Measurements from ENCODE around the gene VPS9D1. TPM values are rescaled to one million over a fixed set of nuclear protein-coding genes. Genes with fewer than 3 reads are reported as not detected.

VPS9D1 gene
- total and polyA plus RNA-seq, 2 of the 4 experiments (the other 2 are of a cell fraction), result 1.8 to 20.3 TPM

DNA sequence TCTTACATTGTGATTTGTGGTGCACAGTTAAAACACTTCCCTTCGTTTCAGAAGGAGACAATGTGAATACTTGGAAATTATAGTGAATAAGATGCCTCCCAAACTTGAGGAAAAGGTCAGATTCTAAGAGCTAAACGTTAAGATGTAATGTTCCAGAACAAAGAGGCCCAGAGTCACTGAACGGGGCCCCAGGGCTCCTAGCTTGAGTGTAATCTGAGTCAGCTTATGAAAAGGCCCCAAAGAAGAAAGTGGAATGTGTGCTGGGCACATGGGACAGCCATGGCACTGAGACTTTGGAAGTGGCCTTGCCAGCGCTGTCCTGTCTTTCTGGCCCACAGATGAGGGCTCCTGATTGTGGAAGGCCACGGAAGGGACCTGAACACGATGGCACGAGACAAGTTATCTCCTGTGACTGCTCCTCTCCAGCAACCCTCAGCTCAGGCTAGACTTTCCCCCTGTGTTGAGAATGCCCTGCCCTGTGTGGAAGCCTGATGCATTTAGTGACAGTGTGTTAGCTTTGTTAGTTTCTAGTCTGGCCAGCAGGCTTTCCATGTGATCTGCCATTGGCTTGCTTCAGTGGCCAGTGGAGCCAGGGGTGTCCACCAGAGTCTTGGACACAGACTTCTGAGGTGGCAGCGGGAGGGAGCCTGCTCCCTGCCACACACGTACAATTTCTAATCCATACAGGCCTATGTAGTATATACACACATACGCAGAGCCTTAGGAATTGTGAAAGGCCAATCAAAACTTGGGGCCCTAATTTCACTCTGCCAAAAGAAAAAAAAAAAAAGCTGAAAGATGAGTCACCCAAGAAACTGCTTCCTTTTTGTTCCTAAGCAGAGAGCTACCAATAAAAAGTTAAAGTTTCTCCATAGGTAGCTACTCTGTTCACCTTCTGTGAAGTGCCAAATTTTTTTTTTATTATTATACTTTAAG is 49.9 kb downstream of the VPS9D1 start:
- peaks cover 6% of the 10 kb centered on the region for H3K4me1 ChIP-seq (ENCODE audit: control insufficient read depth, insufficient read depth, low read length)
- H2AFZ ChIP-seq (replicated peaks; ENCODE audit: low read length, poor library complexity), result peak overlapping the region; percentile 66
- H2BK5ac ChIP-seq (ENCODE audit: low read depth, low read length, poor library complexity, severe bottlenecking), result no peak overlapping the region
- peak overlapping the region; percentile 31; the same call in 1 of the 2 replicates for H2AK5ac ChIP-seq (ENCODE audit: low read depth, low read length)
- H2BK120ac ChIP-seq (ENCODE audit: low read depth, low read length), result no peak overlapping the region
- no peaks in the 10 kb centered on the region for H4K20me1 ChIP-seq (ENCODE audit: insufficient read depth, low read length)
- H3K9ac ChIP-seq (ENCODE audit: low read depth, low read length), result 0 out of 2 replicates have a peak overlapping the region, but pooled peaks have one; percentile 4
- no peaks in the 10 kb centered on the region for H3K36me3 ChIP-seq (ENCODE audit: control insufficient read depth, insufficient read depth, low read length)
- ATAC-seq (ENCODE audit: low read depth) (peak; percentile 80), DNase-seq (peak; percentile 57)
- TF ChIP-seq FOS (IDR thresholded peaks at IDR 0.05; ENCODE audit: low read depth, low read length), result peak; percentile 52; the same call in 1 of the 2 replicates
- no peak for TF ChIP-seq MAZ (IDR thresholded peaks at IDR 0.05; ENCODE audit: borderline replicate concordance, low read depth, low read length)
- intact Hi-C loops (cut with micrococcal nuclease) (no loop called here), in situ Hi-C loops (cut with MboI; ENCODE audit: low sequenced_read_pairs) (no loop called here), dilution Hi-C loops (cut with HindIII; ENCODE audit: low sequenced_read_pairs, unreplicated experiment) (no loop called here)
- H2BK20ac ChIP-seq (ENCODE audit: low read depth, low read length), result no peak overlapping the region
- no peak overlapping the region for H3K4me2 ChIP-seq (ENCODE audit: low read depth, low read length)
- H3K23ac ChIP-seq (ENCODE audit: low read depth, low read length), result no peak overlapping the region
- H3K14ac ChIP-seq (replicated peaks; ENCODE audit: low read depth, low read length), result no peak overlapping the region
- no peak overlapping the region for H4K91ac ChIP-seq (ENCODE audit: insufficient read depth, low read depth, low read length)
- ChIA-PET CTCF (interaction anchor here (0.6 to 1.0 kb wide), 3 partner anchors 11 to 71 kb away, joined by 3 to 4 read pairs (median 3); partner anchors contain the start of gene CDK10), POLR2A (ENCODE audit: unreplicated experiment) (no interaction called here)
- 67% methylated on average over 1 of the region's 10 CpGs; no CpG with 5 or more reads in 1 of the 2 experiments for WGBS, 2 experiments (ENCODE audit: extremely low coverage in 2 of 2, insufficient read length in 1 of 2)
- H3K79me1 ChIP-seq (ENCODE audit: low read depth in 1 of 2, low read length in 2 of 2), result peaks cover 0 to 4% of the 10 kb centered on the region in 2 experiments; a peak in 1 of 4 replicates
- H3K9me1 ChIP-seq (ENCODE audit: insufficient read depth, low read length), result peaks cover 4% of the 10 kb centered on the region; the same call in 1 of the 2 replicates
- no peak overlapping the region; the same call in 1 of the 2 replicates for H4K5ac ChIP-seq (ENCODE audit: low read depth, low read length)
- H3K18ac ChIP-seq (ENCODE audit: low read depth, low read length), result no peak overlapping the region
- peak overlapping the region; percentile 33; the same call in 1 of the 2 replicates for H3K4ac ChIP-seq (ENCODE audit: low read depth, low read length)
- no peak overlapping the region for H3K56ac ChIP-seq (ENCODE audit: extremely low read depth, insufficient read depth, low read length)
- no peak overlapping the region for H3K4me3 ChIP-seq (ENCODE audit: insufficient read depth, low read depth, low read length)
- no peaks in the 10 kb centered on the region for H3K27me3 ChIP-seq (ENCODE audit: control insufficient read depth, insufficient read depth, low read length)
- H3K9me3 ChIP-seq (ENCODE audit: control insufficient read depth, insufficient read depth, low read length), result no peaks in the 10 kb centered on the region
- peak overlapping the region in 1 of 2 experiments; percentile 39; a peak in 1 of 4 replicates for H4K8ac ChIP-seq (ENCODE audit: low read depth in 2 of 2, low read length in 2 of 2)
- no TSS peak for BruUV-seq (replicated peaks)
- no peak overlapping the region for H2BK15ac ChIP-seq (ENCODE audit: low read depth, low read length)
- H3K27ac ChIP-seq (ENCODE audit: insufficient read depth, low read length), result no peak overlapping the region
- peak overlapping the region; percentile 16 for H2AK9ac ChIP-seq (replicated peaks; ENCODE audit: low read depth, low read length, poor library complexity)

Measured in IMR-90 (cell line).